Germinal center (tissue), 1 donor: ENCODE measurements around the gene LTBP1.

Source experiments
- DNase-seq: peaks from one replicate; pipeline ENCODE4 v3.0.0; 2012; ENCODE audit warnings: mixed read lengths, low spot score

The LTBP1 gene

GRCh38 chr2:33013684-33014110, 66.9 kb downstream of the LTBP1 start:
- DNase-seq = no peak

- no peak for DNase-seq
Measured at GRCh38 chr2:33014268-33014667, 67.5 kb downstream of the LTBP1 start.

GRCh38 chr2:33015421-33016142, 68.8 kb downstream of the LTBP1 start:
- no peak for DNase-seq

- no peak for DNase-seq
Measured at GRCh38 chr2:33018271-33018670, 71.5 kb downstream of the LTBP1 start.

- DNase-seq = no peak
Measured at GRCh38 chr2:33019796-33020195, 73.0 kb downstream of the LTBP1 start.

- no peak for DNase-seq
Measured at GRCh38 chr2:33020883-33021282, 74.1 kb downstream of the LTBP1 start.

GRCh38 chr2:33021542-33022227, 74.9 kb downstream of the LTBP1 start:
- no peak for DNase-seq

- DNase-seq = no peak
Measured at GRCh38 chr2:33022395-33022985, 75.7 kb downstream of the LTBP1 start.

GRCh38 chr2:33022989-33023727, 76.4 kb downstream of the LTBP1 start:
- no peak for DNase-seq

GRCh38 chr2:33023728-33024500, 77.2 kb downstream of the LTBP1 start:
- no peak for DNase-seq

- DNase-seq = no peak
Measured at GRCh38 chr2:33024758-33025157, 78.0 kb downstream of the LTBP1 start.

- DNase-seq = no peak
Measured at GRCh38 chr2:33029459-33029858, 82.7 kb downstream of the LTBP1 start.

GRCh38 chr2:33029926-33030325, 83.2 kb downstream of the LTBP1 start:
- DNase-seq = no peak

GRCh38 chr2:33030326-33030725, 83.6 kb downstream of the LTBP1 start:
- DNase-seq = no peak

- no peak for DNase-seq
Measured at GRCh38 chr2:33032245-33032644, 85.5 kb downstream of the LTBP1 start.

- DNase-seq = no peak
Measured at GRCh38 chr2:33033606-33034081, 86.9 kb downstream of the LTBP1 start.

- DNase-seq = no peak
Measured at GRCh38 chr2:33034784-33035183, 88.0 kb downstream of the LTBP1 start.

GRCh38 chr2:33038230-33038629, 91.5 kb downstream of the LTBP1 start:
- DNase-seq = no peak

GRCh38 chr2:33038799-33039198, 92.0 kb downstream of the LTBP1 start:
- no peak for DNase-seq

- DNase-seq = no peak
Measured at GRCh38 chr2:33040541-33040940, 93.8 kb downstream of the LTBP1 start.

- DNase-seq = no peak
Measured at GRCh38 chr2:33042265-33042664, 95.5 kb downstream of the LTBP1 start.

GRCh38 chr2:33042819-33043218, 96.1 kb downstream of the LTBP1 start:
- no peak for DNase-seq
